Urinary bladder (tissue), 4 donors: Measurements from ENCODE around the gene PCBP2. TPM values are rescaled to one million over a fixed set of nuclear protein-coding genes. Genes with fewer than 3 reads are reported as not detected.
"Not testable (repeated sequence)": the region's sequence is repeated elsewhere in the genome, so short reads cannot be mapped to it uniquely, and the experiment has no call there.

Experiments used
- DNase-seq: peaks from one replicate; pipeline ENCODE4 v3.0.0-alpha.2; 2015; ENCODE audit errors: extremely low spot score
- H3K27ac ChIP-seq: one replicate; pipeline ENCODE4 v1.5.1; 2013; ENCODE audit warnings: low read depth, mild to moderate bottlenecking, moderate library complexity
- H3K36me3 ChIP-seq: one replicate; pipeline ENCODE4 v1.6.1; 2013; ENCODE audit warnings: mild to moderate bottlenecking, moderate library complexity; ENCODE audit not compliant: insufficient read depth
- H3K4me1 ChIP-seq: one replicate; pipeline ENCODE4 v1.6.1; 2013; ENCODE audit warnings: mild to moderate bottlenecking, moderate library complexity; ENCODE audit not compliant: insufficient read depth
- H3K4me3 ChIP-seq: one replicate; pipeline ENCODE4 v1.5.1; 2013; ENCODE audit warnings: low read depth, low read length
- WGBS: extraction: QIAGEN DNeasy Blood & Tissue Kit; methylation state at CpG from one replicate; pipeline ENCODE4 v1.1.7; 2013; 5-methylcytosine and 5-hydroxymethylcytosine counted together
- polyA plus RNA-seq: library from polyadenylated mRNA; stranded (reverse); fragments of 200-250 nt; gene quantifications from one replicate; pipeline ENCODE4 v1.2.3, GENCODE V29; 2013
- total RNA-seq: library from RNA; depleted of rRNA; stranded (reverse); fragments of >200 nt; gene quantifications from one replicate; pipeline ENCODE4 v1.2.3, GENCODE V29; 2014
- donor health status: healthy with polysubstance abuse.
- donor health status: healthy.

PCBP2 gene
- total and polyA plus RNA-seq, 2 donors, result 395 to 420 TPM

DNA sequence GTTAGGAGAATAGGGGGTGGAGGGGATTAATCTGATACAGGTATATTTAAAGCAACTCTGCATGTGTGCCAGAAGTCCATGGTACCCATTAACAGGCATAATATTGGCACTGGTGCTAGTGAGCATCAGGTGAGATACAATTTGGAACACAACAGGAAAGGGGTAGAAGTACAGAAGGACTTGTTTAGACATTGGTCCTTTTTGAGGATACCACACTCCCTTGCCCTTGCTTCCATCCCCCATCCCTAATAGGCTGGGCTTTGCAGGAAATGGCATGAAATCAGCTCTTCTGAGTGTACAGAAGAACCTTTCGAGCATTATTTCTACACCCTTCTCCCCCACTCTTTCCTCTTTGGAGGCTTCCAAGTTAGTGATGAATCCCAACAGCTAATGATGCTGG, 16.4 kb downstream of the PCBP2 start:
- Histone ChIP-seq H3K36me3 (peaks cover 21% of the 10 kb centered on the region), H3K27ac (no peak overlapping the region), H3K4me1 (no peaks in the 10 kb centered on the region), H3K4me3 (no peak overlapping the region)
- WGBS, result 84% methylated on average over 1 of the region's 1 CpG
- DNase-seq, result no peak

DNA sequence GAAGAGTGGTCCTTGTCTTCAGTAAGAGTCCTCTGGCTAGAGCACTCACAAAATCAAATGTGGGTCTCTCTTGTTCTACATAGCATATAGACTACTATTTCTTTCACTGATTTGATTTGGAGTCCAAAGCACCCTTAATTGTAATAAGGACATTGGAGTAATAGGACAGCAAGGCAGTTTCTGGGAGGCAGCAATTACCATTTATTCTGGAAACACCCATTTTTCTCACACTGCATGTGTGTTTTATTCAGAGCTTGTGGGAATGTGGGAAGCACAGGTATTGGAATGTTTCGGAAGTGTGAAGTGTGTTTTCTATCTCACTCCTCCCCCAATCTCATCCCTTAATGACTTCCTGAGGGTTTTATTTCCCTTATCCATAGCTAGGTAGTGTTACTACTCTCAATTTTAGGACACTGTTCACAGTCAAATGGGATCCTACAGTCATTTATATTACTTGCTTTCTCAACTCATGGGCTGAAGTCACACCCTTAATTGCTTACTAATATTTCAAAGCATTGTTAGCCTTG, 20.2 kb downstream of the PCBP2 start:
- no peak overlapping the region for H3K4me3 ChIP-seq
- 81% methylated on average over 1 of the region's 1 CpG for WGBS
- no peak overlapping the region for H3K27ac ChIP-seq
- no peaks in the 10 kb centered on the region for H3K4me1 ChIP-seq
- peaks cover 18% of the 10 kb centered on the region for H3K36me3 ChIP-seq
- no peak for DNase-seq

DNA sequence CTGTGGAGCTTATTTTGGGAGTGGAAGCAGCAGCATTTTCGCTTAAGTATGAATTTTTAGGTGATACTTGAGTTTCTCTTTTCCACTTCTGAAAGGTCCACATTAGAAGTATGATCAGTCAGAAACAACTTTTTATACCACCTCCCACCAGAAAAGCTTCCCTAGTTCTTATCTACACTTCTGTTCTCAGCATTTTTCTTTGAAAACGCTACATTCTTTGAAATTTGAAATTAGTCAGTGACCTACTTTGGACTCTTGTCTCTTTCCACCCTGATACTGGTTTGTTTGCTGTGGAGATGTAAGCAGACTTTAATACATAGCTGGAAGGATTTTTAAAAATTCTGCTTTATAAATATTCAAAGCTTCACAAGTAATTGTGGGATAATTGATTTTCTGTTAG, 22.2 kb downstream of the PCBP2 start:
- Histone ChIP-seq H3K4me3 (no peak overlapping the region), H3K4me1 (no peaks in the 10 kb centered on the region), H3K36me3 (peaks cover 17% of the 10 kb centered on the region), H3K27ac (no peak overlapping the region)
- 69% methylated on average over 2 of the region's 2 CpGs for WGBS
- DNase-seq, result no peak

DNA sequence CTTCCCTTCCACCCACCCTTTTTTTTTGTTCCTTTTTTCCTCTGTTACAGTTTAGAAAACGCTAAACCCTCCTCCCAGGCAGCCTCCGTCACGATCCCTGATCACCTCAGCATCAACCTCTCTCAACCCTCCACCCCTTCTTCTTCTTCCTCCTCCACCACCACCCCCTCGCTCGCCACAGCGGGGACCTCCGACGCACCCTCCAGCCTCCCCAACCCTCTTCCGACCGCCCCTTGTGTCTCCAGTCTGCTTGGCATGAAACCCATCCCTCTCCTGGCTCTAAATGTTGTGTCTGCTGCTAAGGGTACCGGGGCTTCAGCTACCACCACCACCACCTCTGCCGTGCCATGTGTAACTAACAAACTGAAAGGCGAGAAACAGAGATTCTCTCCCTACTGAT, 22.9 kb downstream of the PCBP2 start:
- H3K4me1 ChIP-seq, result no peaks in the 10 kb centered on the region

DNA sequence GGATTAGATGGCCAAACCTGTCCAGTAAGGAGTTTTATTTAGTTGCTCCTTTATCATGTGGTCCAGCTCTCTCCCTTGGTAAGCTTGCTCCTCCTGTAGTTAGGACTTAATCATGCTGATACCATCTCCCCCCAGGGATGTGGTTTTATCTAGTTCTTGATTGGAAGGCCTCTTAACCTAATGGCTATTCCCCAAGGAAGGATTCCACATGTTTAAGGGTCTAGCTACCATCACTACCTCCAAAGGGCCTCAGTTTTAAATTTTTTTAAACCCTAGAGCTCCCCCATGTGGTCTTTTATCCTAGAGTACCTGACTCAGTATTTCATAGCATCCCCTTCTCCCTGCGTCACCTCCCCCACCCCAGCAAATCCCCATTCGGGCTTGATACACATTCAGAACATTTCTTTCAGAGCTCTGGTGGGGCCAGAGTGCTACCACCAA, 24.9 kb downstream of the PCBP2 start:
- DNase-seq, result no peak
- Histone ChIP-seq H3K27ac (no peak overlapping the region), H3K4me3 (no peak overlapping the region), H3K36me3 (peaks cover 15% of the 10 kb centered on the region), H3K4me1 (no peaks in the 10 kb centered on the region)
- WGBS, result 69% methylated on average over 2 of the region's 2 CpGs

More for the DNA sequence above, 22.9 kb downstream of the PCBP2 start:
- no peak for DNase-seq
- WGBS, result 74% methylated on average over 13 of the region's 13 CpGs
- Histone ChIP-seq H3K36me3 (peaks cover 13% of the 10 kb centered on the region), H3K27ac (no peak overlapping the region), H3K4me3 (no peak overlapping the region)

DNA sequence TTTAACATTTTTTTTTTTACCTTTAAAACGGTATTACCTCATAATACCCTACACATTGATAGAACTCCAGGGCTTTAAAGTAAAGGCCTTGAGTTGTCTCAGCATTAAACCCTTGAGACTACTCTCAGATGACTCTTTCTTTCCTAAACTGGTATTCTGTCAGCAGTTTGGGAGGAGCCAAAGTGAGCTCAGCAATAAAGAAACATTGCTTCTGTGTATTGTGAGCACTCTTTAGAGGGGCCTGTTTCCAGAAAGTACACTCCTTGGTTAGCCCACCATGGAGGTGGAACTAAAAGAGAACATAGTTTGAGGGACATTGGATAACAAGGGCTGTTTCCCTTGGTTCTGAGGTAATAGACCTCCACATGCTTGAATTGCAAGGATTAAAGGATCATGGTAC, 27.0 kb downstream of the PCBP2 start:
- Histone ChIP-seq H3K27ac (no peak overlapping the region), H3K4me1 (no peaks in the 10 kb centered on the region), H3K36me3 (peaks cover 16% of the 10 kb centered on the region), H3K4me3 (no peak overlapping the region)
- no peak for DNase-seq
- 60% methylated on average over 1 of the region's 1 CpG for WGBS

DNA sequence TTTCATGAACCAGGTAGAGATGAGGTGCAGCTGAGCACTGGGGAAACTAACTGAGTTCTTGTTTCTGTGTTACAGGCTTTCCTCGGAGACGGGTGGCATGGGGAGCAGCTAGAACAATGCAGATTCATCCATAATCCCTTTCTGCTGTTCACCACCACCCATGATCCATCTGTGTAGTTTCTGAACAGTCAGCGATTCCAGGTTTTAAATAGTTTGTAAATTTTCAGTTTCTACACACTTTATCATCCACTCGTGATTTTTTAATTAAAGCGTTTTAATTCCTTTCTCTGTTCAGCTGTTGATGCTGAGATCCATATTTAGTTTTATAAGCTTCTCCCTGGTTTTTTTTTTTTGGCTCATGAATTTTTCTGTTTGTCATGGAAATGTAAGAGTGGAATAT, 27.4 kb downstream of the PCBP2 start:
- WGBS, result 74% methylated on average over 5 of the region's 5 CpGs
- Histone ChIP-seq H3K36me3 (peaks cover 17% of the 10 kb centered on the region), H3K27ac (no peak overlapping the region), H3K4me1 (no peaks in the 10 kb centered on the region), H3K4me3 (no peak overlapping the region)
- DNase-seq, result no peak

DNA sequence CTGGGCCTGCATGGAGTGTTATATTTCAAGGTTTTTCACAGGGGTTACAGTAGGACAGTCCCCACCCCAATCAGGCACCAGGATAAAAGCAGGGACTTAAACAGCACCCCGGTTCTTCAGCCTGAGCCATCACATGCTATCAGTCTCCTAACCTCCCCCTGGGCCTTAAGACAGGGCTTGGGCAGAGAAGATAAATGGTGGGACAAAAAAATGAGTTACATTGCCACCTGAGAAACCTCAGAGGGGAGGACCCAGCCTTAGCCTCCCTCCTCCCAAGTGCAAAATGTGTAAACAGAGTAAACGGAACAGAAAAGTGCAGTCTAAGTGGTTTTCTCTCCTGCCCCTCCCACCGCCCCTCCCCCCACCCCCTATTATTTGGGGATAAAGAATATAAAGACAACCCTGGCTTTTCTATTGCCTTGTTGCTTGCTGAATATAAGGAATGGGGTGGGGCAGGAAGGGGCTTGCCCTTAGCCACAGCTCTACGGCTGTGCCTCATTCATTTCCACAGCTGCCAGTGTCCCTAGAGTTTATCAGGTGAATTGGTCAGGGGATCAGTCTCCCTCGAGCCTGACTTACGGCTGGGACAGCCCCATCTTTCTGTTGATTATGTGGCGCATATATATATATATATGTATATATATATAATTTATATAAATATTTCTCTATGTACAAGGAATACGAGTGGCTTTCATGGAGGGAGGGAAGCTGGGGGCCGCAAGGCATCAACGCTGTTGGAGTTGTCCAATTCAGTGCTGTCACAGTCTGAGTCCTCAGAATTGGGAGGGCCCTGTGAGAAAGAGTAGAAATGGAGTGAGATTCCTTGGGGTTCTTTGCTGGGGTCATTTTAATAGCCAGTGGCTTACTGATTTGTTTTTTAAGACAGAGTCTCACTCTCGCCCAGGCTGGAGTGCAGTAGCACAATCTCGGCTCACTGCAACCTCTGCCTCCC, 28.9 kb downstream of the PCBP2 start:
- WGBS, result 64% methylated on average over 12 of the region's 12 CpGs
- peaks cover 17% of the 10 kb centered on the region for H3K36me3 ChIP-seq
- DNase-seq, result no peak
- no peak overlapping the region for H3K27ac ChIP-seq
- no peak overlapping the region for H3K4me3 ChIP-seq
- H3K4me1 ChIP-seq, result no peaks in the 10 kb centered on the region

DNA sequence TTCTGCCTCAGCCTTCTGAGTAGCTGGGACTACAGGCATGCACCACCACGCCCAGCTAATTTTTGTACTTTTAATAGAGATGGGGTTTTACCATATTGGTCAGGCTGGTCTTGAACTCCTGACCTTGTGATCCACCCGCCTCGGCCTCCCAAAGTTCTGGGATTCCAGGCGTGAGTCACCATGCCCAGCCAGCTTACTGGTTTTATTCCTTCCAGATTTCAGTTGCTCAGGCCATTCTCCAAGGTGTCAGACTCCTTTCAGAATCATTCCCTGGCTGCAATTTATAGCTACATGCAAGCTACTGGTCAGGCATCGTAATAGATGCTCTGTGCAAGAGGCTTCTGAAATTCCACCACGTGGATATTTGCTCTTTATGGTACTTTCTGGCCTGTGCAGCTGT, 29.6 kb downstream of the PCBP2 start:
- not testable (repeated sequence) for H3K4me3 ChIP-seq, H3K4me1 ChIP-seq, DNase-seq, H3K27ac ChIP-seq
- 56% methylated on average over 6 of the region's 6 CpGs for WGBS
- peaks cover 14% of the 10 kb centered on the region for H3K36me3 ChIP-seq

DNA sequence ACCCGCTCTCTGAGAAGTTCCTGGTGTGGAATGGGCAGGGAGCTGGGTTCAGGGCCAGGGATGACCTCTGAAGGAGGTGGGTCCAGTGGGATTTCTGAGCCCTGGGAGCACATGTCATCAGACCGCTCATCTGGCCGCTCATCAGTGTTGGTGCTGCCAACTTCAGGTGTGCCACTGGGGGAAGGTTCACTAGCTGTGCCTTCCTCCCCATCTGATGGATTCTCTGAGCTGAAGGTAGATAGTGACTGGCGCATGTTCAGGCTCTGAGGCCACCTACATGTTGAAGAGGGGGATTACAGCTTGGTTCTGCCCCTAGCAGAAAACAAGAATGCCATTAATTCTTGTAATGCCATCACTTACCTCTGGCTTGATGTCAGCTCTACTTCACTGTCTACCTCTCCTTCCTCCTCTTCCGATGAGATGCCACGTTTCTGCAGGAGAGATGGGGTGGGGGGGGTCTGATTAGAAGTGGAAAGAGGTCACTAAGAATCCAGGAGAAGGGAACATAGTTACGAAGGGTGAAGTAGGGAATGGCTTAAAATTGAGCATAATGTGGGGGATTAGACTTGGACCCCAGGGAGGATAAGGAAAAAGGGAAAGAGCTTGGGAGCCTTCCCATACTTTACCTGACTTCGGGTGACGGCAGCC, 30.2 kb downstream of the PCBP2 start:
- Histone ChIP-seq H3K36me3 (peaks cover 14% of the 10 kb centered on the region), H3K27ac (no peak overlapping the region), H3K4me1 (no peaks in the 10 kb centered on the region), H3K4me3 (no peak overlapping the region)
- no peak for DNase-seq
- 74% methylated on average over 9 of the region's 9 CpGs for WGBS

DNA sequence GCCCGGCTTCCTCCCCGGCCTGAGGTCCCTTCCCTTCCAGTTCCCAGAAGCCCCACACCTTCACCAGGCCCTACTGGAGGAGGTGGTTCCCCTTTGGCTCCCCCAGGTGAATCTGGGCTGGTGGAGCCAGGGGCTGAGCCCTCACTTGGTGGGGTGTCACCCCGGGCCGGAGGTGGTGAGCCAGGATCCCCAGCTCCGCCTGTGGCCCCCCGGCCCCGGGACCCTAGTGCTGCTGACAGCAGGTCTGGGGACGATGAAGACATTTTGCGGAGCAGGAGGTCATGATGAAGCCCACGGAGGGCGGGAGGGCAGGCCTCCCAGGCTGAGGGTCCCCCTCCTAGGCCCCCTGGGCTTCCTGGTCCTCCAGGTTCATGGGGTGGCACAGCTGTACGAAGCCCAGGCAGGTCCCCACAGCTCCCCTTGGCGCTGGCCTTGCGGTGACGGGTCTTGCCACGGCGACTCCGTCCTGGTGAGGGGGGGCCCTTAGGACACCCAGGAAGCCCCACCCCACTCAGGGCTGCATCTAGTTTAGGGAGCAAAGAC, 30.8 kb downstream of the PCBP2 start:
- no peak for DNase-seq
- Histone ChIP-seq H3K27ac (no peak overlapping the region), H3K36me3 (peaks cover 14% of the 10 kb centered on the region), H3K4me1 (no peaks in the 10 kb centered on the region), H3K4me3 (no peak overlapping the region)
- WGBS, result 75% methylated on average over 18 of the region's 18 CpGs

DNA sequence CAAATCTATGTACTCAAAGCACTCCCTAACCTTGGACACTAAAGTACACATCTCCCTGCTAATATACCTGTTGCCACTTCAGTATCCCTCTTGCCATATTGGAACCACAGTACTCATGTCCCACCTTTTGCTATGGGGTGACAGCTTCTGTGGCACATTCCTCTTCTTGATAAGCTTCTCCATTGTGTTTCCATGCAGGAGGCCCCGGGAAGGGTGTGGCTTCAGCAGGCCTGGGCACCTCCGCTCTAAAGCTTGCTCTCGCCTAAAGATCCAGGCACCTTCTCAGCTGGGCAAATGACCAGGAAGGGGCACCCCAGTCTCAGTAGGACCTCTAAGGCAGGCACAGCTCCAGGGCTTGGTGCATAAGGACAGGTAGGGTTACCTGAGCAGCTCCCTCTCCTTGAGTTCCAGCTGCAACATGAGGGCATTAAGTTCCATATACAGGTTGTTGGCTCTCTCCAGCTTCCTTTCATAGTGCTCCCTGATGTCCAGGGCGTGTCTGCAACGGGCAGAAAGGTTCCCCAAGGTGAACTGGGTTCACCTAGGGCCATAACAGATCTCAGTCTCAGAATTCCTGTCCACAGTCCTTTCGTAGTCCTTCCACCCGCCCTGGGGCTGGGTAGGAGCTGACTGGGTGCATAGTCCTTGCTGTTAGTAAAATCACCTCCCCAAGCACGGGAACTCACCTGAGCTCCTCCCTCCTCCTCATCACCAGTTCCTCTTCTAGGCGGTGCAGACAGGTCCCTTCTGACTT, 31.5 kb downstream of the PCBP2 start:
- 74% methylated on average over 9 of the region's 9 CpGs for WGBS
- H3K36me3 ChIP-seq, result peaks cover 14% of the 10 kb centered on the region
- no peaks in the 10 kb centered on the region for H3K4me1 ChIP-seq
- no peak overlapping the region for H3K4me3 ChIP-seq
- DNase-seq, result no peak
- no peak overlapping the region for H3K27ac ChIP-seq

DNA sequence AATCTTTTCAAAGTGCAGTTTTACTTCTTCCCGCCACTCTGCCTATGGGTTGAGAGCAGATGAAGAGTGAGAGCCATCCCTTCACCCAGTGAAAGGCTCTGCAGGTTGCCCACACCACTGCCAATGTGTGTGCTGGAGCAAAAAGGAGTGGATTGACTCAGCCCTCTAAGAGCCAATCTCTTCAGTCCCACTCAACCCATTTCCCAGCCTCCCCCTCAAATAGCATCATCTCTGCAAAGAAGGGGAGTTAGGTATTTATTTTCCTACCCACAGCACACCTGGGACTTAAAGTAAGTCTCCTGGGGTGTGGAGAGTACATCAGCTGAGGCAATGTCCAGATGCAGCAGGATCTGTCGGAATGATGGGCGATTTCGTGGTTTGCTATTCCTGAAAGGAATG, 32.1 kb downstream of the PCBP2 start:
- no peak overlapping the region for H3K4me3 ChIP-seq
- peaks cover 14% of the 10 kb centered on the region for H3K36me3 ChIP-seq
- no peak for DNase-seq
- WGBS, result 88% methylated on average over 4 of the region's 4 CpGs
- H3K4me1 ChIP-seq, result no peaks in the 10 kb centered on the region
- H3K27ac ChIP-seq, result no peak overlapping the region
